RWPE1 (cell line): ENCODE measurements around the gene ANKRD34A.
A peak's percentile ranks its signal among the peaks of the same experiment; 100 is the strongest.

Source experiments
- CTCF ChIA-PET: fragments of 350-600 bp; sonication (Branson Sonifier 250); formaldehyde crosslinking; extraction: SDS; loops from one replicate; lab custom pipeline; 2021; lab: Yijun Ruan, JAX
- POLR2A ChIA-PET: fragments of 400-600 bp; formaldehyde crosslinking; extraction: SDS; loops from one replicate; lab custom pipeline; 2020; ENCODE audit warnings: antibody characterized with exemption; ENCODE audit not compliant: low non-redundant PET; lab: Yijun Ruan, JAX
- DNase-seq: peaks from one replicate; pipeline ENCODE4 v3.0.0; 2012; ENCODE audit warnings: low spot score
- H3K27ac ChIP-seq: fragments of 450-650 bp; 2 replicates; pipeline ENCODE4 v1.5.1; 2017
- CTCF ChIP-seq: fragments of 450-650 bp; conservative IDR thresholded peaks from 2 replicates; pipeline ENCODE4 v1.5.1; 2017; ENCODE audit warnings: low read depth, mild to moderate bottlenecking

Gene ANKRD34A

GRCh38 chr1:145964328-145965118 is at the start of gene ANKRD34A, which contains the start of gene POLR3GL:
TSS of gene ANKRD34A (minus strand) at chr1:145964575. CDS start at chr1:145961759, 2,816 bp downstream.
TSS of gene POLR3GL (plus strand) at chr1:145964690. CDS start at chr1:145974866, 10,176 bp downstream.
- ChIA-PET CTCF (interaction anchor here (1.0 to 2.2 kb wide), 2 partner anchors 43 to 119 kb away, joined by 4 to 10 read pairs; partner anchors contain the start of gene NUDT17), POLR2A (interaction anchor here (0.5 to 1.5 kb wide), 4 partner anchors 12 to 106 kb away, joined by 4 to 15 read pairs (median 6); partner anchors contain the start of genes PIAS3 and RBM8A)
- peak; percentile 92 for DNase-seq
- TF ChIP-seq CTCF: no peak
- H3K27ac ChIP-seq: peak within 1 kb of the TSS; percentile 84

GRCh38 chr1:146013559-146013922 is 49.2 kb upstream of the ANKRD34A start:
- no peak overlapping the region for H3K27ac ChIP-seq
- POLR2A ChIA-PET: no interaction called here
- TF ChIP-seq CTCF: no peak
- CTCF ChIA-PET: interaction anchor here (0.6 kb wide), 2 partner anchors 143 to 169 kb away, joined by 3 to 4 read pairs; no protein-coding TSS in a partner anchor
- DNase-seq: no peak

GRCh38 chr1:146012703-146013558 is 48.6 kb upstream of the ANKRD34A start:
- DNase-seq: peak; percentile 68
- H3K27ac ChIP-seq: no peak overlapping the region
- peak; percentile 78 for TF ChIP-seq CTCF
- ChIA-PET CTCF (interaction anchor here (0.6 to 2.2 kb wide), 7 partner anchors 34 to 168 kb away, joined by 3 to 13 read pairs (median 4); partner anchors contain the start of gene NUDT17), POLR2A (no interaction called here)

- no peak for DNase-seq
- TF ChIP-seq CTCF: no peak
- H3K27ac ChIP-seq: peak overlapping the region; percentile 22; the same call in 1 of the 2 replicates
- CTCF ChIA-PET: interaction anchor here (0.7 to 1.0 kb wide), 4 partner anchors 9 to 119 kb away, joined by 3 to 6 read pairs (median 6); no protein-coding TSS in a partner anchor
- POLR2A ChIA-PET: no interaction called here
Observed at GRCh38 chr1:146010126-146010738, 45.9 kb upstream of the ANKRD34A start.

- ChIA-PET POLR2A (interaction anchor here (0.6 kb wide), 1 partner anchor 15 kb away, joined by 3 read pairs; no protein-coding TSS in a partner anchor), CTCF (interaction anchor here (0.6 to 2.5 kb wide), 20 partner anchors 8 to 1238 kb away, joined by 3 to 54 read pairs (median 4); partner anchors contain the start of genes ANKRD34A, NUDT17, POLR3GL and RBM8A)
- H3K27ac ChIP-seq: peak overlapping the region; percentile 36; the same call in 1 of the 2 replicates
- peak; percentile 40 for TF ChIP-seq CTCF
- DNase-seq: no peak
Observed at GRCh38 chr1:146007489-146008133, 43.2 kb upstream of the ANKRD34A start.
